ENCODE results near the gene CTSF.

- TF ChIP-seq GATA3 (IDR thresholded peaks at IDR 0.05; ENCODE audit: low read depth, low read length) (no peak), GATA2 (IDR thresholded peaks at IDR 0.05; ENCODE audit: low read depth, low read length) (no peak)
These were observed 24.9 kb upstream of the CTSF start for GRCh38 chr11:66593303-66593635.
